Smooth muscle cell (in vitro differentiated cells): ENCODE data around the gene B4GALT4. TPM values are rescaled to one million over a fixed set of nuclear protein-coding genes. Genes with fewer than 3 reads are reported as not detected.

Experiments
- DNase-seq: peaks from one replicate; lab custom pipeline; 2025; ENCODE audit not compliant: unreplicated experiment; lab: John Stamatoyannopoulos, UW
- H2AFZ ChIP-seq: fragments of 200-600 bp; sonication (generic); 2 replicates; pipeline ENCODE4 v1.6.0; 2016; ENCODE audit warnings: antibody characterized with exemption, low read depth, mild to moderate bottlenecking
- H3F3A ChIP-seq: fragments of 200-600 bp; sonication (generic); 2 replicates; pipeline ENCODE4 v1.6.0; 2017; ENCODE audit warnings: antibody characterized with exemption, low read depth
- H3K27ac ChIP-seq: fragments of 200-600 bp; sonication (generic); 2 replicates; pipeline ENCODE4 v1.5.1; 2016; ENCODE audit warnings: low read depth, mild to moderate bottlenecking
- H3K27me3 ChIP-seq: fragments of 200-600 bp; sonication (generic); 2 replicates; pipeline ENCODE4 v1.6.1; 2016; ENCODE audit warnings: low read depth, mild to moderate bottlenecking
- H3K36me3 ChIP-seq: fragments of 200-600 bp; sonication (generic); 2 replicates; pipeline ENCODE4 v1.5.1; 2016; ENCODE audit warnings: low read depth
- H3K4me1 ChIP-seq: fragments of 200-600 bp; sonication (generic); 2 replicates; pipeline ENCODE4 v1.5.1; 2016; ENCODE audit warnings: low read depth
- H3K4me2 ChIP-seq: fragments of 200-600 bp; sonication (generic); 2 replicates; pipeline ENCODE4 v1.6.0; 2016; ENCODE audit warnings: mild to moderate bottlenecking
- H3K4me3 ChIP-seq: fragments of 200-600 bp; sonication (generic); 2 replicates; pipeline ENCODE4 v1.5.1; 2016; ENCODE audit warnings: mild to moderate bottlenecking
- H3K79me2 ChIP-seq: fragments of 200-600 bp; sonication (generic); 2 replicates; pipeline ENCODE4 v1.6.0; 2016; ENCODE audit warnings: low read depth, mild to moderate bottlenecking
- H3K9ac ChIP-seq: fragments of 200-600 bp; sonication (generic); 2 replicates; pipeline ENCODE4 v1.6.0; 2016; ENCODE audit warnings: low read depth
- H3K9me3 ChIP-seq: fragments of 200-600 bp; sonication (generic); replicated peaks from 2 replicates; pipeline ENCODE4 v1.5.1; 2016; ENCODE audit warnings: low read depth
- H4K20me1 ChIP-seq: fragments of 200-600 bp; sonication (generic); 2 replicates; pipeline ENCODE4 v1.6.0; 2016; ENCODE audit warnings: low read depth
- CTCF ChIP-seq: fragments of 200-600 bp; sonication (generic); IDR thresholded peaks from 2 replicates; pipeline ENCODE4 v1.5.1; 2017; ENCODE audit warnings: borderline replicate concordance, mild to moderate bottlenecking, antibody characterized with exemption; ENCODE audit not compliant: insufficient read depth, poor library complexity, severe bottlenecking
- WGBS: methylation state at CpG from one replicate; pipeline ENCODE4 v1.1.7; 2016; ENCODE audit warnings: low lambda C conversion rate; 5-methylcytosine and 5-hydroxymethylcytosine counted together
- polyA plus RNA-seq: library from polyadenylated mRNA; unstranded; fragments of >200 nt; fragmentation: Nextera tagmentation; extraction: Ambion mirVana; gene quantifications from 2 replicates; pipeline ENCODE4 v1.2.1, GENCODE V29; 2016
- total RNA-seq: library from RNA; depleted of rRNA; stranded (reverse); fragments of >200 nt; gene quantifications from 2 replicates; pipeline ENCODE4 v1.2.3, GENCODE V29; 2014

The B4GALT4 gene
- 33.5 and 37.3 TPM in 2 replicates for total RNA-seq
- 28.8 and 36.8 TPM in 2 replicates for polyA plus RNA-seq

GRCh38 chr3:119240591-119241434 lies at the start of gene B4GALT4:
Gene B4GALT4, minus strand, starts transcription at chr3:119240878. Its CDS starts 10,779 bp downstream, at chr3:119230099.
- H3K9ac ChIP-seq: peak within 1 kb of the TSS; percentile 90
- H3K4me2 ChIP-seq: peak within 1 kb of the TSS; percentile 91
- peak within 1 kb of the TSS; percentile 95 for H3K4me3 ChIP-seq
- no peaks in the 10 kb centered on the region for H3F3A ChIP-seq
- no peak for TF ChIP-seq CTCF
- H3K36me3 ChIP-seq: no peaks in the 10 kb centered on the region
- 3% methylated on average over 62 of the region's 70 CpGs for WGBS
- H3K27ac ChIP-seq: peak within 1 kb of the TSS; percentile 86
- peak within 1 kb of the TSS; percentile 40 for H2AFZ ChIP-seq
- peaks cover 9% of the 10 kb centered on the region for H4K20me1 ChIP-seq
- no peaks in the 10 kb centered on the region for H3K9me3 ChIP-seq
- H3K27me3 ChIP-seq: no peaks in the 10 kb centered on the region
- peaks cover 3% of the 10 kb centered on the region for H3K4me1 ChIP-seq
- H3K79me2 ChIP-seq: peaks cover 29% of the 10 kb centered on the region
- peak; percentile 57 for DNase-seq

GRCh38 chr3:119289404-119289770 lies 48.7 kb upstream of the B4GALT4 start:
- Histone ChIP-seq H3K36me3 (no peaks in the 10 kb centered on the region), H3K9ac (no peak overlapping the region), H4K20me1 (no peaks in the 10 kb centered on the region), H3K4me2 (no peak overlapping the region), H3K4me1 (peaks cover 7% of the 10 kb centered on the region), H3K9me3 (peaks cover 13% of the 10 kb centered on the region), H3K79me2 (no peaks in the 10 kb centered on the region), H3K4me3 (no peak overlapping the region), H3K27me3 (no peaks in the 10 kb centered on the region), H2AFZ (no peak overlapping the region), H3K27ac (no peak overlapping the region), H3F3A (peaks cover 4% of the 10 kb centered on the region)
- 94% methylated on average over 2 of the region's 2 CpGs for WGBS
- no peak for DNase-seq
- no peak for TF ChIP-seq CTCF

GRCh38 chr3:119288669-119289403 lies 48.2 kb upstream of the B4GALT4 start:
- no peak for DNase-seq
- H3K4me2 ChIP-seq: no peak overlapping the region
- H3K36me3 ChIP-seq: no peaks in the 10 kb centered on the region
- peaks cover 4% of the 10 kb centered on the region for H3F3A ChIP-seq
- H3K9ac ChIP-seq: no peak overlapping the region
- no peaks in the 10 kb centered on the region for H3K79me2 ChIP-seq
- no peaks in the 10 kb centered on the region for H4K20me1 ChIP-seq
- 93% methylated on average over 3 of the region's 3 CpGs for WGBS
- TF ChIP-seq CTCF: no peak
- H3K27me3 ChIP-seq: no peaks in the 10 kb centered on the region
- H3K4me3 ChIP-seq: no peak overlapping the region
- H3K27ac ChIP-seq: no peak overlapping the region
- no peak overlapping the region for H2AFZ ChIP-seq
- peaks cover 7% of the 10 kb centered on the region for H3K4me1 ChIP-seq
- peaks cover 13% of the 10 kb centered on the region for H3K9me3 ChIP-seq
